Endothelial cell (in vitro differentiated cells): ENCODE results near the gene NDUFV2. TPM values are rescaled to one million over a fixed set of nuclear protein-coding genes. Genes with fewer than 3 reads are reported as not detected.
"Not testable (repeated sequence)": the region's sequence is repeated elsewhere in the genome, so short reads cannot be mapped to it uniquely, and the experiment has no call there.

ENCODE experiments used
- DNase-seq: peaks from one replicate; pipeline ENCODE4 v3.0.0; 2021; ENCODE audit warnings: low spot score
- H3K27ac Mint-ChIP-seq: one replicate; pipeline ENCODE4 v1.8.0; 2021; ENCODE audit warnings: mixed read lengths, inconsistent platforms; ENCODE audit not compliant: unreplicated experiment
- H3K27me3 Mint-ChIP-seq: one replicate; pipeline ENCODE4 v1.8.0; 2021; ENCODE audit warnings: mild to moderate bottlenecking, moderate library complexity, mixed read lengths, inconsistent platforms; ENCODE audit not compliant: unreplicated experiment
- H3K36me3 Mint-ChIP-seq: one replicate; pipeline ENCODE4 v1.8.0; 2021; ENCODE audit warnings: mild to moderate bottlenecking, low read depth, mixed read lengths, inconsistent platforms; ENCODE audit not compliant: unreplicated experiment
- H3K4me1 Mint-ChIP-seq: one replicate; pipeline ENCODE4 v1.8.0; 2021; ENCODE audit warnings: mild to moderate bottlenecking, mixed read lengths, inconsistent platforms; ENCODE audit not compliant: unreplicated experiment
- H3K4me3 Mint-ChIP-seq: one replicate; pipeline ENCODE4 v1.8.0; 2021; ENCODE audit warnings: mild to moderate bottlenecking, mixed read lengths, inconsistent platforms; ENCODE audit not compliant: unreplicated experiment
- H3K9me3 Mint-ChIP-seq: one replicate; pipeline ENCODE4 v1.8.0; 2021; ENCODE audit warnings: mixed read lengths, inconsistent platforms; ENCODE audit not compliant: unreplicated experiment
- CTCF ChIP-seq: fragments of 200-600 bp; sonication (generic); IDR thresholded peaks from one replicate; pipeline ENCODE4 v1.5.0; 2021; ENCODE audit warnings: antibody characterized with exemption; ENCODE audit not compliant: unreplicated experiment
- total RNA-seq: library from RNA; stranded (reverse); fragmentation: NEBNext Ultra II Directional; extraction: Animal tissue kit (Norgen Biotek cat#: 25700); gene quantifications from one replicate; pipeline ENCODE4 v1.2.1, GENCODE V29; 2021; ENCODE audit not compliant: unreplicated experiment

Gene NDUFV2
- total RNA-seq, 1 donor from 2014 or later: 102 TPM

DNA sequence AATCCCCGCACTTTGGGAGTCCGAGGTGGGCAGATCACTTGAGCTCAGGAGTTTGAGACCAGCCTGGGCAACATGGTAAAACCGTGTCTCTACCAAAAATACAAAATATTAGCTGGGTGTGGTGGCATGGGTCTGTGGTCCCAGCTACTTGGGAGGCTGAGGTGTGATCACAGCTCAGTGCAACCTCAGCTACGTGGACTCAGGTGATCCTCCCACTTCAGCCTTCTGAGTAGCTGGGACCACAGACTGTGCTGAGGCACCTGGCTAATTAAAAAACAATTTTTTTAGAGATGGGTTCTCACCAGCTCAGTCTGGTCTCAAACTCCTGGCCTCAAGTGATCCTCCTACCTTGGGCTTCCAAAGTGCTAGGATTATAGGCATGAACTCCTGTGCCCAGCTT is 57.5 kb downstream of the NDUFV2 start:
- Mint-ChIP-seq H3K27me3 (peaks cover 3% of the 10 kb centered on the region), H3K9me3 (peaks cover 3% of the 10 kb centered on the region)
- no peak for TF ChIP-seq CTCF

DNA sequence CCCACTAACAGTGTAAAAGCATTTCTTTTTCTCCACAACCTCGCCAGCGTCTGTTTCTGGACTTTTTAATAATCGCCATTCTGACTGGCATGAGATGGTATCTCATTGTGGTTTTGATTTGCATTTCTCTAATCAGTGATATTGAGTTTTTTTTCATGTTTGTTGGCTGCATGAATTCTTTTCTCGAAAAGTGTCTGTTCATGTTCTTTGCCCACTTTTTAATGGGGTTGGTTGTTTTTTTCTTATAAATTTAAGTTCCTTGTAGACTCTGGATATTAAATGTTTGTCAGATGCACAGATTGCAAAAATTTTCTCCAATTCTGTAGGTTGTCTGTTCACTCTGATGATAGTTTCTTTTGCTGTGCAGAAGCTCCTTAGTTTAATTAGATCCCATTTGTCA is 60.2 kb downstream of the NDUFV2 start:
- H3K4me1 Mint-ChIP-seq, DNase-seq, H3K9me3 Mint-ChIP-seq: not testable (repeated sequence)

More for the DNA sequence above, 57.5 kb downstream of the NDUFV2 start:
- DNase-seq: no peak
- Mint-ChIP-seq H3K27ac (no peak overlapping the region), H3K36me3 (peaks cover 10% of the 10 kb centered on the region), H3K4me1 (no peaks in the 10 kb centered on the region), H3K4me3 (no peak overlapping the region)

DNA sequence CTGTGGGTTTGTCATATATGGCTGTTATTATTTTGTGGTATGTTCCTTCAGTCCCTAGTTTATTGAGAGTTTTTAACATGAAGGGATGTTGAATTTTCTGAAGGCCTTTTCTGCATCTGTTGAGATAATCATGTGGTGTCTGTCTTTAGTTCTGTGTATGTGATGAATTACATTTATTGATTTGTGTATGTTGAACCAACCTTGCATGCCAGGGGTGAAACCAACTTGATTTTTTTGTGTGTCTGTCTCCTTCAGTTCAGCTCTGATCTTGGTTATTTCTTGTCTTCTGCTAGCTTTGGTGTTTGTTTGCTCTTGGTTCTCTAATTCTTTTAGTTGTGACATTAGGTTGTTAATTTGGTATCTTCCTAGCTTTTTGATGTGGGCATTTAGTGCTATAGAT is 61.6 kb downstream of the NDUFV2 start:
- H3K9me3 Mint-ChIP-seq, H3K27ac Mint-ChIP-seq, DNase-seq, H3K4me3 Mint-ChIP-seq, H3K27me3 Mint-ChIP-seq, H3K4me1 Mint-ChIP-seq, H3K36me3 Mint-ChIP-seq: not testable (repeated sequence)

More for the DNA sequence above, 60.2 kb downstream of the NDUFV2 start:
- not testable (repeated sequence) for H3K36me3 Mint-ChIP-seq, H3K4me3 Mint-ChIP-seq, H3K27me3 Mint-ChIP-seq
- peak overlapping the region; percentile 20 for H3K27ac Mint-ChIP-seq

- not testable (repeated sequence) for H3K27ac Mint-ChIP-seq, H3K9me3 Mint-ChIP-seq, H3K4me1 Mint-ChIP-seq, H3K27me3 Mint-ChIP-seq, DNase-seq, H3K4me3 Mint-ChIP-seq
- H3K36me3 Mint-ChIP-seq: peaks cover 15% of the 10 kb centered on the region
Measured at GRCh38 chr18:9165883-9166282, 63.4 kb downstream of the NDUFV2 start.

GRCh38 chr18:9169515-9169914 is 67.0 kb downstream of the NDUFV2 start:
- H3K36me3 Mint-ChIP-seq: peaks cover 13% of the 10 kb centered on the region
- not testable (repeated sequence) for H3K9me3 Mint-ChIP-seq, H3K4me3 Mint-ChIP-seq, DNase-seq, H3K27me3 Mint-ChIP-seq, H3K4me1 Mint-ChIP-seq, H3K27ac Mint-ChIP-seq

DNA sequence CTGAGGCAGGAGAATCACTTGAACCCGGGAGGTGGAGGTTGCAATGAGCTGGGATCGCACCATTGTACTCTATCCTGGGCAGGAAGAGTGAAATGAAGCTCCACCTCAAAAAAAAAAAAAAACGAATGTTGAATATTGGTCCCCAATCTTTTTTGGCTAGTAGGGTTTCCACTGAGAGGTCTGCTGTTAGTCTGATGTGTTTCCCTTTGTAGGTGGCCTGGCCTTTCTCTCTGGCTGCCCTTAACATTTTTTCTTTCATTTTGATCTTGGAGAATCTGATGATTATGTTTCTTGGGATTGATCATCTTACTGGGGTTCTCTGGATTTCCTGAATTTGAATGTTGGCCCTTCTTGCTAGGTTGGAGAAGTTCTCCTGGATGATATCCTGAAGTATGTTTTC is 69.4 kb downstream of the NDUFV2 start:
- H3K4me1 Mint-ChIP-seq, H3K27me3 Mint-ChIP-seq, DNase-seq, H3K27ac Mint-ChIP-seq, H3K4me3 Mint-ChIP-seq, H3K9me3 Mint-ChIP-seq: not testable (repeated sequence)
- H3K36me3 Mint-ChIP-seq: peaks cover 11% of the 10 kb centered on the region

DNA sequence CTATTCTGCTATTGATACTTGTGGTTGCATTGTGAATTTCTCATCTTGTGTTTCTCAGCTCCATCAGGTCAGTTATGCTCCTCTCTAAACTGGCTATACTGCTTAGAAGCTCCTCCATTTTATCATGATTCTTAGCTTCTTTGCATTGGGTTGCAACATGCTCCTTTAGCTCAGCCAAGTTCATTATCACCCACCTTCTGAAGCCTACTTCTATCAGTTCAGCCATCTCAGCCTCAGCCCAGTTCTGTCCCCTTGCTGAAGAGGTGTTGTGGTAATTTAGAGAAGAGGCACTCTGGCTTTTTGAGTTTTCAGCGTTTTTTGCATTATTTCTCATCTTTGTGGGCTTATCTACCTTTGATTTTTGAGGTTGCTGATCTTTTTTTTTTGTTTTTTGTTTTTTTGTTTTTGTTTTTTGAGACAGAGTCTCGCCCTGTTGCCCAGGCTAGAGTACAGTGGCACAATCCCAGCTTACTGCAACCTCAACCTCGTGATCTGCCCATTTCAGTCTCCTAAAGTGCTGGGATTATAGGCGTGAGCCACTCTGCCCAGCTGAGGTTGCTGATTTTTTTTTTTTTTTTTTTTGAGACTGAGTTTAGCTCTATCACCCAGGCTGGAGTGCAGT is 70.1 kb downstream of the NDUFV2 start:
- no peak for TF ChIP-seq CTCF
- H3K4me3 Mint-ChIP-seq: no peak overlapping the region
- no peak for DNase-seq
- peaks cover 11% of the 10 kb centered on the region for H3K36me3 Mint-ChIP-seq
- H3K27me3 Mint-ChIP-seq: no peaks in the 10 kb centered on the region
- H3K27ac Mint-ChIP-seq: no peak overlapping the region
- H3K9me3 Mint-ChIP-seq: no peaks in the 10 kb centered on the region
- H3K4me1 Mint-ChIP-seq: peaks cover 4% of the 10 kb centered on the region
